Progenitor cell of endocrine pancreas (in vitro differentiated cells): Measurements from ENCODE around the gene NR2C1. TPM values are rescaled to one million over a fixed set of nuclear protein-coding genes. Genes with fewer than 3 reads are reported as not detected.

Experiments used
- DNase-seq: peaks from one replicate; pipeline ENCODE4 v3.0.0; 2021; ENCODE audit warnings: low spot score; ENCODE audit not compliant: unreplicated experiment
- H3K27ac Mint-ChIP-seq: 2 replicates; pipeline ENCODE4 v1.8.0; 2021; ENCODE audit warnings: mild to moderate bottlenecking, moderate library complexity, mixed read lengths
- H3K27me3 Mint-ChIP-seq: 2 replicates; pipeline ENCODE4 v1.8.0; 2021; ENCODE audit warnings: mixed read lengths
- H3K36me3 Mint-ChIP-seq: 2 replicates; pipeline ENCODE4 v1.8.0; 2022; ENCODE audit warnings: mixed read lengths; ENCODE audit not compliant: insufficient read depth
- H3K4me1 Mint-ChIP-seq: 2 replicates; pipeline ENCODE4 v1.8.0; 2021; ENCODE audit warnings: low read depth, mixed read lengths
- H3K4me3 Mint-ChIP-seq: 2 replicates; pipeline ENCODE4 v1.8.0; 2021; ENCODE audit warnings: low read depth, mild to moderate bottlenecking, moderate library complexity, mixed read lengths
- H3K9me3 Mint-ChIP-seq: 2 replicates; pipeline ENCODE4 v1.8.0; 2021; ENCODE audit warnings: low read depth, mixed read lengths
- CTCF ChIP-seq: fragments of 200-600 bp; sonication (generic); IDR thresholded peaks from one replicate; pipeline ENCODE4 v1.5.0; 2021; ENCODE audit warnings: antibody characterized with exemption, mild to moderate bottlenecking; ENCODE audit not compliant: unreplicated experiment
- total RNA-seq: library from RNA; stranded (reverse); gene quantifications from 2 replicates; pipeline ENCODE4 v1.2.1, GENCODE V29; 2021

The NR2C1 gene
- total RNA-seq, 1 donor from 2014 or later, result 58.9 TPM

- no peaks in the 10 kb centered on the region for H3K9me3 Mint-ChIP-seq
Observed at GRCh38 chr12:94979941-94980340, 93.5 kb downstream of the NR2C1 start.

GRCh38 chr12:94977766-94978468 is 95.5 kb downstream of the NR2C1 start:
- Mint-ChIP-seq H3K9me3 (no peaks in the 10 kb centered on the region), H3K4me1 (no peaks in the 10 kb centered on the region), H3K4me3 (no peak overlapping the region), H3K27me3 (no peaks in the 10 kb centered on the region), H3K27ac (no peak overlapping the region), H3K36me3 (peaks cover 2% of the 10 kb centered on the region)
- no peak for TF ChIP-seq CTCF
- DNase-seq, result no peak

More at GRCh38 chr12:94979941-94980340, 93.5 kb downstream of the NR2C1 start:
- Mint-ChIP-seq H3K4me1 (no peaks in the 10 kb centered on the region), H3K36me3 (peaks cover 2% of the 10 kb centered on the region), H3K4me3 (no peak overlapping the region), H3K27ac (no peak overlapping the region), H3K27me3 (no peaks in the 10 kb centered on the region)
- DNase-seq, result no peak
- TF ChIP-seq CTCF, result no peak

GRCh38 chr12:94973221-94973620 is 100.2 kb downstream of the NR2C1 start:
- no peak for TF ChIP-seq CTCF
- H3K9me3 Mint-ChIP-seq, result no peaks in the 10 kb centered on the region
- peaks cover 4% of the 10 kb centered on the region for H3K36me3 Mint-ChIP-seq
- H3K27me3 Mint-ChIP-seq, result no peaks in the 10 kb centered on the region
- no peak overlapping the region for H3K4me3 Mint-ChIP-seq
- no peak for DNase-seq
- H3K27ac Mint-ChIP-seq, result no peak overlapping the region
- no peaks in the 10 kb centered on the region for H3K4me1 Mint-ChIP-seq

GRCh38 chr12:94972795-94973194 is 100.6 kb downstream of the NR2C1 start:
- DNase-seq, result no peak
- H3K36me3 Mint-ChIP-seq, result peaks cover 4% of the 10 kb centered on the region
- TF ChIP-seq CTCF, result no peak
- no peak overlapping the region for H3K27ac Mint-ChIP-seq
- H3K4me3 Mint-ChIP-seq, result no peak overlapping the region
- no peaks in the 10 kb centered on the region for H3K27me3 Mint-ChIP-seq
- no peaks in the 10 kb centered on the region for H3K9me3 Mint-ChIP-seq
- H3K4me1 Mint-ChIP-seq, result no peaks in the 10 kb centered on the region

- no peak for DNase-seq
- Mint-ChIP-seq H3K36me3 (peaks cover 4% of the 10 kb centered on the region), H3K4me3 (no peak overlapping the region), H3K9me3 (no peaks in the 10 kb centered on the region), H3K27me3 (no peaks in the 10 kb centered on the region), H3K4me1 (no peaks in the 10 kb centered on the region), H3K27ac (no peak overlapping the region)
- TF ChIP-seq CTCF, result no peak
Observed at GRCh38 chr12:94971923-94972322, 101.5 kb downstream of the NR2C1 start.
